Activated naive CD4-positive, alpha-beta T cell treated with anti-CD3 and anti-CD28 coated beads, Interleukin-2, amount 50 U/mL, for 24 hours (primary cell): ENCODE results near the gene CAMKMT.

Source experiments
- H3K27ac Mint-ChIP-seq: one replicate; pipeline ENCODE4 v1.8.0; 2021; ENCODE audit warnings: mild to moderate bottlenecking, mixed read lengths
- H3K27me3 Mint-ChIP-seq: one replicate; pipeline ENCODE4 v1.8.0; 2021; ENCODE audit warnings: mixed read lengths
- H3K36me3 Mint-ChIP-seq: one replicate; pipeline ENCODE4 v1.8.0; 2021; ENCODE audit warnings: mixed read lengths
- H3K4me1 Mint-ChIP-seq: one replicate; pipeline ENCODE4 v1.8.0; 2021; ENCODE audit warnings: mixed read lengths
- H3K4me3 Mint-ChIP-seq: one replicate; pipeline ENCODE4 v1.8.0; 2021; ENCODE audit warnings: mild to moderate bottlenecking, mixed read lengths
- H3K9me3 Mint-ChIP-seq: one replicate; pipeline ENCODE4 v1.8.0; 2021; ENCODE audit warnings: mixed read lengths

CAMKMT gene

DNA sequence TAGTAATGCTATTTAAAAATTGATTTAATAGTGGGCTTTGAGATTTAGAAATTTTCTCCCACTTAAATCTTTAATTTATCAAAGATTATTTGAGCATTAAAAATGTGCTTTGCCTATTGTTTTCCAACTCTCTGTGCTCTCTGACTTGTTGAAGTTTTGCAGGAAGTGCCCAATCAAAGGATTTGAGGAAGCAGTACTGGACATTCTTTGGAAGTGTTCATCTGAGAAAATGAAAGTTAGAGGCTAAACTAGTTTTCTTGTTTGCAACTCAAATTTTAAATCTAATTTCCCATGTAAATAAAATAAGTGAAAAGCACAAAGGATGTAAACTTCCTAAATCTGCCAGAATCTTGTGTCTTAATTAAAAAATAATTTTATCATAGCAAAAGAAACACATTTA lies 89.1 kb downstream of the CAMKMT start:
- H3K4me1 Mint-ChIP-seq: no peaks in the 10 kb centered on the region
- H3K27me3 Mint-ChIP-seq: no peaks in the 10 kb centered on the region

DNA sequence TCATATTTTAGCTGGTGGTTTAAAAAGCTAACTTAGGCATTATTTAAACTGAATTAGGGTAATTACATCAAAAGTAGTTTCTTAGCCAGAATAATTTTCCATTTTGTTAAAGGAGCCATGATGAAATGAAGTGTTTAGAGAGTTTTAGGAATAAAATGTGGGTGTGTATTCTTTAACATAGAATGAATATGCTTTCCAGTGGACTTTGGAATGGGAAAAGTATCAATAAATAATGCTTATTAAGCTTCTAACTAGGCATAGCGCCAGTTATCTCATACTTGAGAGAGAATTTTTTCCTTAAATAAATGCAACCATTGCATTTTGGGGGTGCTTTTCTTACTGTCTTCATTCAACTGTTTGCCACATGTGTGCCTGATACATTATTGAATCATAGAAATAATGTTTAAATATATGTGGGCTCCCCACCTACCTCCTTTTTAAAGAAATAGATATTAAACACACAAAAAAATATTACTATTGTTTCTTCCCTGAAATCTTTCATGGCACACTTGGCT lies 90.4 kb downstream of the CAMKMT start:
- Mint-ChIP-seq H3K36me3 (peaks cover 11% of the 10 kb centered on the region), H3K4me1 (no peaks in the 10 kb centered on the region), H3K9me3 (no peaks in the 10 kb centered on the region), H3K4me3 (no peak overlapping the region), H3K27me3 (no peaks in the 10 kb centered on the region), H3K27ac (no peak overlapping the region)

More for the DNA sequence above, 89.1 kb downstream of the CAMKMT start:
- peaks cover 11% of the 10 kb centered on the region for H3K36me3 Mint-ChIP-seq
- H3K27ac Mint-ChIP-seq: no peak overlapping the region
- H3K4me3 Mint-ChIP-seq: no peak overlapping the region
- no peaks in the 10 kb centered on the region for H3K9me3 Mint-ChIP-seq

DNA sequence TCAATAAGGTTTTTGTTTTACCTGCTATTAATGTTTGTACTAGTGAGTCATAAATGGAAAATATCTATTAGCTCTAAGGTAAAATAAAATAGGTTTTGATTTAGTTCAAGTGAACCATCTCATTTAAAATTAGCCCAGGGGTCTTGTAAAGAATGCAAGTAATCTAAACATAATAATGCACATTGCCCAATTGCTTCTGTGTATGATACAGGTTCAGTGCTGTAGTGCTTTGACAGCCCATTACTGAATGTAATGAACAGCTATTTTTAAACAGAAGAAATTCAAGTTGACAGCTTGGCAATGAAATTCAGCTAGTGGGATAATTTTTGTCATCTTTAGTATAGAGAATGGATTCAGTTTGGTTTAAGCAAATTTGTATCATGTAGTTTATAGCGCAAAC lies 91.5 kb downstream of the CAMKMT start:
- H3K27ac Mint-ChIP-seq: no peak overlapping the region

DNA sequence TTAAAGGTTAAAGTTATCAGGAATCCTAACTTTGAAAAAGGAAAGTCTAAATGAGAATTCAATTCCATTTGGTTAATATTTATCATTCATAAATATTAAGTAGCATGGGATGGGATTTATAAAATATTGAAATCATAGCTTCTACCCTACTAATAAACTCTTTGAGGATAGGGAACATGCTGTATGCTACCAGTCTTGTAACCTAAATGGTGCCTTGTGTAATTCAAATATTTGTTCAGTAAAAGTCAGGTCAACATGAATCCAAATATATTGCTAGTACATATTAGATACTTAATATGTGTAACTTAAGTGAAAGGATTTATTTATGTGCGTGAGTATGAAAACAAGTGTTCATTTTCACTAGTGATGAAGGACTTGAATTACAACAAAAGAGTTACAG lies 94.1 kb downstream of the CAMKMT start:
- no peaks in the 10 kb centered on the region for H3K4me1 Mint-ChIP-seq
- H3K27ac Mint-ChIP-seq: no peak overlapping the region
- H3K4me3 Mint-ChIP-seq: no peak overlapping the region
- no peaks in the 10 kb centered on the region for H3K9me3 Mint-ChIP-seq
- H3K27me3 Mint-ChIP-seq: no peaks in the 10 kb centered on the region
- peaks cover 10% of the 10 kb centered on the region for H3K36me3 Mint-ChIP-seq

More for the DNA sequence above, 91.5 kb downstream of the CAMKMT start:
- no peak overlapping the region for H3K4me3 Mint-ChIP-seq
- no peaks in the 10 kb centered on the region for H3K27me3 Mint-ChIP-seq
- H3K4me1 Mint-ChIP-seq: no peaks in the 10 kb centered on the region
- H3K36me3 Mint-ChIP-seq: peaks cover 9% of the 10 kb centered on the region
- no peaks in the 10 kb centered on the region for H3K9me3 Mint-ChIP-seq

DNA sequence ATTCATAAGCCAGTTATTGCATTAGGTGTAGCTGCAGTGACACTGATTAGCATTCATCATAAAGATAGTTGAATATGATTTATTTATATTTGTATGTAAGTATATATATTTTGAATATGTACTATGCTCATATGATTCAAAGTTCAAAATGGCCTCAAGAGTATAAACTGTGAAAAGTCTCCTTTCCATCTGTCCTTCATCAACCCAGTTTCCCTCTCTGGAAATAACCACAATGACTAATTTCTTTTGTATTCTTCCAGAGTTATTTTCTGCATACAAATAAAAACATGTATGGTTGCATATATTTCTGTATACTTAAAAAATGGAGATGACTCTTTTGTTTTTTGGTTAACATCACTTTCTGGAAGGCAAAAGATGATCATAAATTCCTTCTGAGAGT lies 95.2 kb downstream of the CAMKMT start:
- H3K27ac Mint-ChIP-seq: no peak overlapping the region
- H3K4me3 Mint-ChIP-seq: no peak overlapping the region
- no peaks in the 10 kb centered on the region for H3K9me3 Mint-ChIP-seq
- no peaks in the 10 kb centered on the region for H3K27me3 Mint-ChIP-seq
- H3K36me3 Mint-ChIP-seq: peaks cover 10% of the 10 kb centered on the region
- no peaks in the 10 kb centered on the region for H3K4me1 Mint-ChIP-seq

DNA sequence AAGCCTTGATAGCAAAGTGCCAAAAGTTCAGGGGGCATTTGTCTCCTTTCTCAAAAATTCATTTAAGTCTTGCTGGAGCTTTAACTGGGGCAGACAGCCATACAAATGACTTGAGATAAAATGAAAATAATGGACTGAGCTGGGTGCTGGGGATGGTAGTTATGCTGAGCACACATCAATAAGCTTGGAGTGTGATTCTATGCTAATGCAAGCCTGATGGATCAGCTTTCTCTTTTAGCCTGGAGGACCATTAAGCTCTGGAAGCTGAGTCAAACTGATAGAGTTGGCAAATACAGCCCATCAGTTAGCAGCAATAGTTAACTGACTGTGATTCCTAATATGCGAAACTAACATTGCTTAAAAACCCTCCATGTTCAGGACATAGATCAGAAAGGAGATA lies 98.0 kb downstream of the CAMKMT start:
- peaks cover 20% of the 10 kb centered on the region for H3K9me3 Mint-ChIP-seq
- H3K36me3 Mint-ChIP-seq: peaks cover 26% of the 10 kb centered on the region
- no peak overlapping the region for H3K4me3 Mint-ChIP-seq
- no peak overlapping the region for H3K27ac Mint-ChIP-seq
- H3K4me1 Mint-ChIP-seq: no peaks in the 10 kb centered on the region
- no peaks in the 10 kb centered on the region for H3K27me3 Mint-ChIP-seq

DNA sequence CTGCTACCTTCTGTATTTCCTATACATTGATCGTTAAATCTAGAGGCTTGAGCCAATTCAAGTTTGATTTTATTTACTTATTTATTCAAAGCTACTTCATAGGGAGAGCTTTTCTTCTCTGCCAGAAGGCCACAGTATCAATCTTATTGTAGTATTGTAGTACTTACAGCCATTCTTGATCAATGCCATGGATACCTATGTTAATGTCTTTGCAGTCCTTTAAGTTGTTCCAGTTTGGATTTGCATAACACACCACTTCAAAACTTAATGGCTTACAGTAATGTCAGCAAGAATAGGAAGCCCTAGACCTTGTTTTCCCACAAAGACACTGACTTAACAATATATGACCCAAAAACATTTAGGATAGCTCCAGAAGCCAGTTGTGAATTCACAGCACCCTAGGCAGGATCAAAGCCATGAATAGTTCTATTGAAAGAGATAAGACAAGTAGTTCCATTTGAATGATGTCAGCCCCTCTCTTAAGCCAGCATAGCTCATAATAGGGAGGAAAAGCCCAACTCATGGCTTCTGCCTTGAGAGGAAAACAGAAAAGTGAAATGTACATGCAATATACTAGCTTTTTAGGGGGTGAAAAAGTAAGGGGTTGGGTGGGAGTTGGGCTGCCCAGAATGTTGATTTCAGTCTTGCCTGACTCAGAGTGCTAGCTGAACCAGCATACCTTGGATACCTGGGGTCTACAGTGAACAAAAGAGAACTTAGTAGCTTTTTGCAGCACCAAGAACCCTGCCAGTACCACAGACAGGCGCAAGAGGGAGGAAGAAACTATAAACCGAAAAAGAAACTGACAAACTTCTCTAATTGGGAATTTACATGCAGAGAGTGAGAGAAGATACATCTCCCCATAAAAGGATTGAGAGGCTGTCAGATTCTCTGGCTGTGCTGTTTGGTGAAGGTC lies 101.4 kb downstream of the CAMKMT start:
- no peaks in the 10 kb centered on the region for H3K4me1 Mint-ChIP-seq
- H3K4me3 Mint-ChIP-seq: no peak overlapping the region
- no peaks in the 10 kb centered on the region for H3K27me3 Mint-ChIP-seq
- peaks cover 20% of the 10 kb centered on the region for H3K9me3 Mint-ChIP-seq
- H3K36me3 Mint-ChIP-seq: peaks cover 27% of the 10 kb centered on the region
- no peak overlapping the region for H3K27ac Mint-ChIP-seq

DNA sequence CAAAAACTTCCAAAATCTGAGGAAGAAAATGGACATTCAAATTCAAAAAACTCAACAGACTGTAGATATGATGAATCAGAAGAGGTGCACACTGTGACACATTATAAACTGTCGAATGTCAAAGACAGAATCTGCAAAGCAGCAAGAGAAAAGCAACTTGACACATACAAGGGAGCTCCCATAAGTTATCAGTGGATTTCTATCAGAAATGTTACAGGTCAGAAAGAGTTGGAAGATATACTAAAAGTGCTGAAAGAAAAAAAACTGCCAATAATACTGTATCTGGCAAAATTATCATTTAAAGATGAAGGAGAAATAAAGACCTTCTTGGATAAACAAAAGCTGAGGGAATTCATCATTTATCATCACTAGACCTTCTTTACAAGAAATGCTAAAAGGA lies 102.7 kb downstream of the CAMKMT start:
- H3K27ac Mint-ChIP-seq: no peak overlapping the region
- H3K36me3 Mint-ChIP-seq: peaks cover 24% of the 10 kb centered on the region
- H3K4me3 Mint-ChIP-seq: no peak overlapping the region
- no peaks in the 10 kb centered on the region for H3K27me3 Mint-ChIP-seq
- H3K9me3 Mint-ChIP-seq: peaks cover 20% of the 10 kb centered on the region
- no peaks in the 10 kb centered on the region for H3K4me1 Mint-ChIP-seq

DNA sequence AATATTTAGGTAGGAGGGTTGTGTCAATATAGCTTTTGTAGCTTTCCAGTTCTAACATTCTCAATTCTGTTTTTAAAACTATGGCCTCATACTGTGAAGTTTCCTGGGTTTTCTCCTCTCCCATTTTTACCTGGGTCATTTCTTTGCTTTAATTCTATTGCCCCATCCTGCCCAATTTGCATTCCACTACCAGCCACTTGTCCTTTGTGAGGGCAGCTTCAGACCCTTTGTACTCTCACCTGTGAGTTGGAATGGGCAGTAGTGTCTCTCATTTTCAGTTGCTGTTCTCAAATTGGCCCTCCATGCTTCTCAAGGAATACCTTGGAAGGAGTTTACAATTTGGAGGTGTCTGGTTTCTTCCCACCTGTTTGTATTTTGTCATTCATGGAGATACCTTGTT lies 108.4 kb downstream of the CAMKMT start:
- Mint-ChIP-seq H3K4me1 (no peaks in the 10 kb centered on the region), H3K36me3 (peaks cover 5% of the 10 kb centered on the region), H3K27me3 (no peaks in the 10 kb centered on the region), H3K9me3 (no peaks in the 10 kb centered on the region), H3K4me3 (no peak overlapping the region), H3K27ac (peak overlapping the region; percentile 2)

DNA sequence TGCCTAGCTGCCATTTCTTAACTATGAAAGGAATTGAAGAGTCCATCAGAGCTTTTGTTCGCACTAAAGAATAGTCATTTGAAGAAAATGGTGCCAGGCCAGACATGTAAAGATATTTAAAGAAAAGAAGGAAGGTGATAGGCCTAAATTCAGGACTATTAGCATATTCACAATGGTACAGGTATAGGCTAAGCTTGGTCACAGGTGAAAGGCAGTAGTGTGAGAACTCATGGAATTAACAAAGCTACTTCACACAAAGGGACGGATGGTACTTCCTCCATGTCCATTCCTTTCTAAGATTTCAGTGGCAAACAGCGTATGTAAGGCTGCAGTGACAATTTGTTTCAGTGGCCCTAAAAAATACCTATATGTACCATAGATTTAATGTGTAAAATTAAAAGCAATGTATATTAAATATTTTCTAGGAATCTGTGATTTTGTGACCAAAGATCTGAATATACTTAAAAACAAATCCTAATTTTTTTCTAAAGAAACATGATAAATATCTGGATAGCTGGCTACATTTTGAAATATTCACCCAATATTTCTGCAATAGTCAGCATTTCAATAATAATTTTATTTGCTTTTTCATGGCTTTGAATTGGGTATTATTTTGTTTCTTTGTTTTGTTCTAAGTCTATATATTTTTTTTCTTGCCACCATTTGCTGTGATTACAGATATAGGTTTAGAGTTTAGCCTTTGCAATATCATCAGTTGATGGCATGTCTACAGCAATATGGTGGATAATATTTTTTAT lies 116.1 kb downstream of the CAMKMT start:
- Mint-ChIP-seq H3K27me3 (no peaks in the 10 kb centered on the region), H3K36me3 (no peaks in the 10 kb centered on the region)

DNA sequence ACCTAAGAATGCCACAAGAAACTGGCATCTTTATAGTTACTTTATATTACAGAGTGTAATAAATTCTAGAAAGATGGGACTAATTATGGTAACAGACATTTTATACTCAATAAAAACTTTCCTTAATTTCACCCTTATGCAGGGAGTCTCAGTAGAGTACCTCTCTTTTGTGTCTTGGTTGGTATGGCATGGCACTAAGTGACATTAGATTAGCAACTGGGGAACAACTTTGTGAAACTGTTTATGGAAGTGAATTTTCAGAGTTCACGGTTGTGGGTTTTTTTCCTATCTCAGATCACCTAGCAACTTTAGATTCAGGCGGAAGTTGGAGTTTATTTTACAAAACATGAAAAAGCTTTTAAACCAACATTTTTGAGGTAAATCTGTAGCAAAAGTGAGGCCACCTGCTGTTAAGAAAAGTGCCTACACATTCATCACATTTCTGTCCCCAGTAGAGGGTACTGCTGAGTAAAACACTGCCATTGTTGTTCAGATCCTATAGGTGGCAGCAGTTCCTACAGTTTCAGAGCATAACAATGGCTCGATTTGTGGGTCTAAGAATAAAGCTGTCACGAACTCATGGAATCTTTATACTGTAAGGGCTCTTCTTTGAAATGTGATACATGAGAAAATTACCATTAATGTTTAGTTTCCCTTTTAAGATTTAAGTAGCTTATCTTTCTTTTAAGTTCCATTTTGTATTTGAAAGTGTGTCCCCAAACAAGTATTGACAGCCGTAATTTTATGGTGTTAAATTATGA lies 117.6 kb downstream of the CAMKMT start:
- peaks cover 8% of the 10 kb centered on the region for H3K4me1 Mint-ChIP-seq
- H3K27me3 Mint-ChIP-seq: no peaks in the 10 kb centered on the region
- H3K36me3 Mint-ChIP-seq: no peaks in the 10 kb centered on the region
- H3K9me3 Mint-ChIP-seq: no peaks in the 10 kb centered on the region
- H3K27ac Mint-ChIP-seq: no peak overlapping the region
- H3K4me3 Mint-ChIP-seq: no peak overlapping the region

More for the DNA sequence above, 116.1 kb downstream of the CAMKMT start:
- Mint-ChIP-seq H3K4me3 (no peak overlapping the region), H3K9me3 (no peaks in the 10 kb centered on the region), H3K27ac (no peak overlapping the region), H3K4me1 (peaks cover 8% of the 10 kb centered on the region)

DNA sequence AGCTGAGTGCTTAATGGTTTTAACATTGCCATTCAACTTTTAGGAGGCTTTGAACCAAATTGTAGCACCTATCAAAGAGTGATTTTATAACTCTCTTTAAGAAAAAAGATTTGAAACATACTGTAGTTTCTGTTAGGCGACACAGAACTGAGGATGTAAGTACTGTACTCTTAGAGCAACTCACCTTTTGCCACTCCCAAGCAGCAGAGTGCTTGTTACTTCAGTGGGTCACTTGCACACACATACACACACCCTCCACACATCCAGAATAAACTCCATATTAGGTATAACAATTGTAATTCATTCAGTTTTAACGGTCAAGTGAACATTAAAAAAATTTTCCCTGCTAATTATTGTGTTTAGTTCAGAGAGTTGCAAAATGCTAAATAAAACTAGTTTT lies 118.3 kb downstream of the CAMKMT start:
- H3K27me3 Mint-ChIP-seq: no peaks in the 10 kb centered on the region
- no peak overlapping the region for H3K27ac Mint-ChIP-seq
- H3K36me3 Mint-ChIP-seq: peaks cover 6% of the 10 kb centered on the region
- H3K4me1 Mint-ChIP-seq: peaks cover 8% of the 10 kb centered on the region
- no peaks in the 10 kb centered on the region for H3K9me3 Mint-ChIP-seq
- no peak overlapping the region for H3K4me3 Mint-ChIP-seq

DNA sequence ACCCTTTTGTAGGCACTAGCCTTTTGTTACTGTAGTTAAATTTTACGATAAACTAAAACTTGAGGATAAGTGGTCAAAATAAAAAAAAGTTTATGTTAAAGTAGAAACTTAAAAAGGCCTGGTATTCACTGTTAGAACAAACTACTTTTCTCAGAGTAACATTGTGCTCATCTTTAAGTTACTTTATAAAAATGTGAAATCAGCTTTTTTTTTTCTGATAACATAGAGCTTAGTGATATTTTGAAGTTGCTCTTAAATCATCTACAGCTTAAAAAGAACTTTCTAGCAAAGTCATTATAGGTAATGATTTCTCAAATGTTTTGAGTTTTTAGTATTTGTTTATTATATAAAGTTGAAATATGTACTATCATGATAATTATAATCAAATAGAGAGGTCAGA lies 125.3 kb downstream of the CAMKMT start:
- Mint-ChIP-seq H3K4me1 (no peaks in the 10 kb centered on the region), H3K36me3 (peaks cover 11% of the 10 kb centered on the region), H3K9me3 (no peaks in the 10 kb centered on the region), H3K4me3 (no peak overlapping the region), H3K27ac (no peak overlapping the region), H3K27me3 (no peaks in the 10 kb centered on the region)

DNA sequence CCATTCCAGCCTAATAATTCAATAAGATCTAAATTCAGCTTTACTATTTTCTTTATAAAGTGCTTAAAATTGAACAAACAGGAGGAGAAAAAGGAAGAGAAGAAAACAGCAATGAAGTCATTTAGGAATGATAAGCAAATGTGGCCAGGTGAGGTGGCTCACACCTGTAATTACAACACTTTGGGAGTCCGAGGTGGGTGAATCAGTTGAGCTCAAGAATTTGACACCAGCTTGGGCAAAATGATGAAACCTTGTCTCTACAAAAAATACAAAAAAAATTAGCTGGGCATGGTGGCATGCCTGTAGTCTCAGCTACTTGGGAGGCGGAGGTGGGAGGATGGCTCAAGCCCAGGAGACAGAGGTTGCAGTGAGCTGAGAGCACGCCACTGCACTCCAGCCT lies 129.0 kb downstream of the CAMKMT start:
- H3K4me3 Mint-ChIP-seq: no peak overlapping the region
- H3K9me3 Mint-ChIP-seq: no peaks in the 10 kb centered on the region
- no peaks in the 10 kb centered on the region for H3K27me3 Mint-ChIP-seq
- H3K27ac Mint-ChIP-seq: no peak overlapping the region
- no peaks in the 10 kb centered on the region for H3K4me1 Mint-ChIP-seq
- H3K36me3 Mint-ChIP-seq: peaks cover 6% of the 10 kb centered on the region

DNA sequence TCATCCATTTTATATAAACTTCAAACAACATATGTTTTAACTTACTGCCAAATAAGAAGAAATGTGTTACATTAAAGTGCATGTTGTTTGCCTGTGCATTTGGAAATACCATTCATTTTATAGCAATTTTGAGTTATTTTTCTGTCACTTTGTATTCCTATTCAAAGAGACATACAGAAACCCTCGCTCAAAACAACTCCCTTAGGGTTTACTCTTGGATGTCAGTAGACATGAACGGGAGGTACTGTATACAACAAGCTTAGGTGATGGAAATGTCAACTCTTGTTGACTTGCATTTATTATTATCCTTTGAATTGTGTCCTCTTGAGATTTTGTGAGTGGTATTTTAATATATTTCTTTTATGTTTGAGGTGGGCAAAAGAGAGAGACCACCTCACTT lies 132.3 kb downstream of the CAMKMT start:
- peaks cover 6% of the 10 kb centered on the region for H3K36me3 Mint-ChIP-seq
- H3K27ac Mint-ChIP-seq: no peak overlapping the region
- no peaks in the 10 kb centered on the region for H3K27me3 Mint-ChIP-seq
- no peaks in the 10 kb centered on the region for H3K4me1 Mint-ChIP-seq
- no peaks in the 10 kb centered on the region for H3K9me3 Mint-ChIP-seq
- no peak overlapping the region for H3K4me3 Mint-ChIP-seq
